Urinary bladder (tissue), 4 donors: ENCODE results near the gene SUSD4. TPM values are rescaled to one million over a fixed set of nuclear protein-coding genes. Genes with fewer than 3 reads are reported as not detected.

Experiments
- DNase-seq: peaks from one replicate; pipeline ENCODE4 v3.0.0-alpha.2; 2015; ENCODE audit errors: extremely low spot score
- H3K27ac ChIP-seq: one replicate; pipeline ENCODE4 v1.5.1; 2013; ENCODE audit warnings: low read depth, mild to moderate bottlenecking, moderate library complexity
- H3K36me3 ChIP-seq: one replicate; pipeline ENCODE4 v1.6.1; 2013; ENCODE audit warnings: mild to moderate bottlenecking, moderate library complexity; ENCODE audit not compliant: insufficient read depth
- H3K4me1 ChIP-seq: one replicate; pipeline ENCODE4 v1.6.1; 2013; ENCODE audit warnings: mild to moderate bottlenecking, moderate library complexity; ENCODE audit not compliant: insufficient read depth
- H3K4me3 ChIP-seq: one replicate; pipeline ENCODE4 v1.5.1; 2013; ENCODE audit warnings: low read depth, low read length
- WGBS: extraction: QIAGEN DNeasy Blood & Tissue Kit; methylation state at CpG from one replicate; pipeline ENCODE4 v1.1.7; 2013; 5-methylcytosine and 5-hydroxymethylcytosine counted together
- polyA plus RNA-seq: library from polyadenylated mRNA; stranded (reverse); fragments of 200-250 nt; gene quantifications from one replicate; pipeline ENCODE4 v1.2.3, GENCODE V29; 2013
- total RNA-seq: library from RNA; depleted of rRNA; stranded (reverse); fragments of >200 nt; gene quantifications from one replicate; pipeline ENCODE4 v1.2.3, GENCODE V29; 2014
- donor health status: healthy with polysubstance abuse.
- donor health status: healthy.

SUSD4 gene
- total and polyA plus RNA-seq, 2 donors = 2.0 to 6.3 TPM

GRCh38 chr1:223217781-223218180 lies 146.2 kb downstream of the SUSD4 start:
- Histone ChIP-seq H3K4me1 (no peaks in the 10 kb centered on the region), H3K36me3 (no peaks in the 10 kb centered on the region), H3K27ac (no peak overlapping the region), H3K4me3 (no peak overlapping the region)
- WGBS = 93% methylated on average over 4 of the region's 4 CpGs
- DNase-seq = no peak

GRCh38 chr1:223216531-223217205 lies 147.3 kb downstream of the SUSD4 start:
- Histone ChIP-seq H3K4me1 (no peaks in the 10 kb centered on the region), H3K4me3 (no peak overlapping the region), H3K36me3 (no peaks in the 10 kb centered on the region), H3K27ac (no peak overlapping the region)
- DNase-seq = no peak
- WGBS = 72% methylated on average over 5 of the region's 5 CpGs

GRCh38 chr1:223216074-223216473 lies 147.9 kb downstream of the SUSD4 start:
- whole genome bisulfite sequencing = 87% methylated on average over 6 of the region's 6 CpGs
- Histone ChIP-seq H3K4me3 (no peak overlapping the region), H3K36me3 (no peaks in the 10 kb centered on the region), H3K4me1 (no peaks in the 10 kb centered on the region), H3K27ac (no peak overlapping the region)
- DNase-seq = no peak

- 92% methylated on average over 6 of the region's 6 CpGs for WGBS
- H3K36me3 ChIP-seq = no peaks in the 10 kb centered on the region
- no peak overlapping the region for H3K27ac ChIP-seq
- no peak overlapping the region for H3K4me3 ChIP-seq
- no peaks in the 10 kb centered on the region for H3K4me1 ChIP-seq
- no peak for DNase-seq
These were observed 148.9 kb downstream of the SUSD4 start for GRCh38 chr1:223215026-223215425.

GRCh38 chr1:223214261-223214807 lies 149.6 kb downstream of the SUSD4 start:
- Histone ChIP-seq H3K36me3 (no peaks in the 10 kb centered on the region), H3K4me3 (no peak overlapping the region), H3K27ac (no peak overlapping the region), H3K4me1 (no peaks in the 10 kb centered on the region)
- WGBS = 69% methylated on average over 5 of the region's 5 CpGs
- DNase-seq = no peak

GRCh38 chr1:223212441-223212840 lies 151.5 kb downstream of the SUSD4 start:
- no peak for DNase-seq
- Histone ChIP-seq H3K36me3 (no peaks in the 10 kb centered on the region), H3K4me3 (no peak overlapping the region), H3K4me1 (no peaks in the 10 kb centered on the region), H3K27ac (no peak overlapping the region)
- 61% methylated on average over 3 of the region's 3 CpGs for WGBS

- Histone ChIP-seq H3K27ac (no peak overlapping the region), H3K4me1 (no peaks in the 10 kb centered on the region), H3K4me3 (no peak overlapping the region), H3K36me3 (no peaks in the 10 kb centered on the region)
- 94% methylated on average over 5 of the region's 5 CpGs for WGBS
- no peak for DNase-seq
These were observed 152.5 kb downstream of the SUSD4 start for GRCh38 chr1:223211323-223211985.

- no peaks in the 10 kb centered on the region for H3K36me3 ChIP-seq
- no peak overlapping the region for H3K27ac ChIP-seq
- WGBS = 68% methylated on average over 3 of the region's 3 CpGs
- no peaks in the 10 kb centered on the region for H3K4me1 ChIP-seq
- H3K4me3 ChIP-seq = no peak overlapping the region
- no peak for DNase-seq
These were observed 153.2 kb downstream of the SUSD4 start for GRCh38 chr1:223210788-223211120.

- no peaks in the 10 kb centered on the region for H3K36me3 ChIP-seq
- H3K27ac ChIP-seq = no peak overlapping the region
- H3K4me3 ChIP-seq = no peak overlapping the region
- WGBS = 78% methylated on average over 7 of the region's 7 CpGs
- no peaks in the 10 kb centered on the region for H3K4me1 ChIP-seq
- no peak for DNase-seq
These were observed 153.8 kb downstream of the SUSD4 start for GRCh38 chr1:223209992-223210787.

- no peak for DNase-seq
- WGBS = 50% methylated on average over 7 of the region's 7 CpGs
- H3K4me3 ChIP-seq = no peak overlapping the region
- no peaks in the 10 kb centered on the region for H3K36me3 ChIP-seq
- no peaks in the 10 kb centered on the region for H3K4me1 ChIP-seq
- no peak overlapping the region for H3K27ac ChIP-seq
These were observed 154.6 kb downstream of the SUSD4 start for GRCh38 chr1:223209293-223209898.

- no peak overlapping the region for H3K27ac ChIP-seq
- H3K36me3 ChIP-seq = no peaks in the 10 kb centered on the region
- H3K4me1 ChIP-seq = no peaks in the 10 kb centered on the region
- DNase-seq = no peak
- H3K4me3 ChIP-seq = no peak overlapping the region
- 74% methylated on average over 13 of the region's 13 CpGs for WGBS
These were observed 155.6 kb downstream of the SUSD4 start for GRCh38 chr1:223208164-223209076.

- 48% methylated on average over 3 of the region's 3 CpGs for WGBS
- no peaks in the 10 kb centered on the region for H3K4me1 ChIP-seq
- no peak overlapping the region for H3K4me3 ChIP-seq
- DNase-seq = no peak
- no peak overlapping the region for H3K27ac ChIP-seq
- no peaks in the 10 kb centered on the region for H3K36me3 ChIP-seq
These were observed 156.5 kb downstream of the SUSD4 start for GRCh38 chr1:223207293-223208066.
